ENCODE data around the gene SLC1A7.

DNA sequence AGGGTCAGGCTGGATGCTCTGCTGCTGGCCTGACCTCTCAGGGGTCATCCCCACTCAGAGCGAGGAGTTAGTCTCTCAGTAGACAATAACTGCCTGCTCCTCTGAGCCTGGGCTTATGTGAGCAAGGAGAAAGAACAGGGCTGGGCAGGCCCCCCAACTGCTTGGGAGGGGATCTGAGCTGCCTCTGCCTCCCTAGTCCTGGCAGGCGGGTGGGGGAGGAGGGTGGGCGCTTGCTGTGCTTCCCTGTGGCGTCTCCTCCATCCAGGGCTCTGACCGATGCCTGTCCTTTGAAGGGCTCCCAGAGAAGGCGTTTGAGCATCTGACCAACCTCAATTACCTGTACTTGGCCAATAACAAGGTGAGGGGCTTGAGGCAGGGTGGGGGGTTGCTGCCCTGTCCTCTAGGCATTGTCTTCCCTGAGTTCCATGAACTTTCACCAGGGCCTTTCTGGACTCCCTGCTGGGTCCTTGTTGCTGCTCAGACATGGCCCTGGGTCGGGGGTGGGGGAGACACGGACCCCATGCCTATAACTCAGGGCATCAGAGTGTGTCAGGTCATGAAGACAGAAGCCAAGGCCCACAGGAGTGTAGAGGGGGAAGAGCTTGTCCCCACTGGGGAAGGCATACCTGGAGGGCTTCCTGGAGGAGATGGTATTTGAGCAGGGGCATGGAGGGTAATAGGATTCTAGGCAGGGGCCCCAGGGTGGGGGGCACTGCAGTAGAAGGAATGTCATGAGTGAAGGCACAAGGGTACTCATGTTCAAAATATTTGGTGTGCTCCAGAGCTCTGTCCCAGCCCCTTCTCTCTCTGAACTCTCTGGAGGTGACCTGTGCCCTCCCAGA lies 67.9 kb downstream of the SLC1A7 start:
- TF ChIP-seq, protein P1, sequence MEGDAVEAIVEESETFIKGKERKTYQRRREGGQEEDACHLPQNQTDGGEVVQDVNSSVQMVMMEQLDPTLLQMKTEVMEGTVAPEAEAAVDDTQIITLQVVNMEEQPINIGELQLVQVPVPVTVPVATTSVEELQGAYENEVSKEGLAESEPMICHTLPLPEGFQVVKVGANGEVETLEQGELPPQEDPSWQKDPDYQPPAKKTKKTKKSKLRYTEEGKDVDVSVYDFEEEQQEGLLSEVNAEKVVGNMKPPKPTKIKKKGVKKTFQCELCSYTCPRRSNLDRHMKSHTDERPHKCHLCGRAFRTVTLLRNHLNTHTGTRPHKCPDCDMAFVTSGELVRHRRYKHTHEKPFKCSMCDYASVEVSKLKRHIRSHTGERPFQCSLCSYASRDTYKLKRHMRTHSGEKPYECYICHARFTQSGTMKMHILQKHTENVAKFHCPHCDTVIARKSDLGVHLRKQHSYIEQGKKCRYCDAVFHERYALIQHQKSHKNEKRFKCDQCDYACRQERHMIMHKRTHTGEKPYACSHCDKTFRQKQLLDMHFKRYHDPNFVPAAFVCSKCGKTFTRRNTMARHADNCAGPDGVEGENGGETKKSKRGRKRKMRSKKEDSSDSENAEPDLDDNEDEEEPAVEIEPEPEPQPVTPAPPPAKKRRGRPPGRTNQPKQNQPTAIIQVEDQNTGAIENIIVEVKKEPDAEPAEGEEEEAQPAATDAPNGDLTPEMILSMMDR (IDR thresholded peaks at IDR 0.05), result no peak
- TF ChIP-seq EZH2 (IDR thresholded peaks at IDR 0.05), result no peak

Measured in neural progenitor cell (in vitro differentiated cells).